PC-3 (cell line): Measurements from ENCODE around the gene RCHY1. TPM values are rescaled to one million over a fixed set of nuclear protein-coding genes. Genes with fewer than 3 reads are reported as not detected.

Experiments
- ATAC-seq: fragments of 200-7000 bp; cut with Tn5 transposase; 2 replicates; pipeline ENCODE4 v1.9.1; 2020; ENCODE audit warnings: mild to moderate bottlenecking, moderate library complexity
- BruUV-seq: library from RNA; stranded (reverse); fragments of 400-500 nt; replicated peaks from 2 replicates; lab custom pipeline; 2021; lab: Mats Ljungman, UMichigan
- CTCF ChIA-PET: fragments of 300-600 bp; sonication (Branson Sonifier 250); formaldehyde crosslinking; loops from one replicate; lab custom pipeline; 2022; ENCODE audit warnings: antibody characterized with exemption; lab: Charles Lee
- POLR2A ChIA-PET: fragments of 300-600 bp; sonication (Branson Sonifier 250); formaldehyde crosslinking; loops from one replicate; lab custom pipeline; 2022; ENCODE audit warnings: antibody characterized with exemption; ENCODE audit not compliant: unreplicated experiment; lab: Charles Lee
- DNase-seq: peaks from one replicate; pipeline ENCODE4 v3.0.0-alpha.2; 2015
- H2AFZ ChIP-seq: fragments of 300-600 bp; sonication (generic); 2 replicates; pipeline ENCODE4 v1.6.0; 2016; ENCODE audit warnings: antibody characterized with exemption, low read length
- H3F3A ChIP-seq: fragments of 300-600 bp; sonication (generic); one replicate; pipeline ENCODE4 v1.6.0; 2017; ENCODE audit warnings: antibody characterized with exemption, low read length, control low read depth, mild to moderate bottlenecking; ENCODE audit not compliant: unreplicated experiment
- H3K27ac ChIP-seq: fragments of 300-600 bp; sonication (generic); 2 replicates; pipeline ENCODE4 v1.5.1; 2016; ENCODE audit warnings: mild to moderate bottlenecking, low read length
- H3K27me3 ChIP-seq: fragments of 300-600 bp; sonication (generic); 2 replicates; pipeline ENCODE4 v1.6.1; 2016; ENCODE audit warnings: low read length, mixed read lengths
- H3K36me3 ChIP-seq: fragments of 300-600 bp; sonication (generic); 2 replicates; pipeline ENCODE4 v1.6.1; 2016; ENCODE audit warnings: low read depth, mixed run types, low read length, mixed read lengths
- H3K4me1 ChIP-seq: fragments of 300-600 bp; sonication (generic); 2 replicates; pipeline ENCODE4 v1.5.1; 2016; ENCODE audit warnings: low read length; ENCODE audit not compliant: insufficient read depth
- H3K4me2 ChIP-seq: fragments of 300-600 bp; sonication (generic); 2 replicates; pipeline ENCODE4 v1.6.0; 2016; ENCODE audit warnings: low read length
- H3K4me3 ChIP-seq: fragments of 300-600 bp; sonication (generic); 2 replicates; pipeline ENCODE4 v1.5.1; 2016; ENCODE audit warnings: mild to moderate bottlenecking, low read length, mixed read lengths
- H3K79me2 ChIP-seq: fragments of 300-600 bp; sonication (generic); 2 replicates; pipeline ENCODE4 v1.6.1; 2017; ENCODE audit warnings: low read length, mixed read lengths
- H3K9ac ChIP-seq: fragments of 300-600 bp; sonication (generic); 2 replicates; pipeline ENCODE4 v1.6.0; 2016; ENCODE audit warnings: mild to moderate bottlenecking, low read length
- H3K9me2 ChIP-seq: fragments of 300-600 bp; sonication (generic); replicated peaks from 2 replicates; pipeline ENCODE4 v1.6.1; 2016; ENCODE audit warnings: mixed run types, low read length, mixed read lengths
- H3K9me3 ChIP-seq: fragments of 300-600 bp; sonication (generic); 2 replicates; pipeline ENCODE4 v1.6.1; 2016; ENCODE audit warnings: low read length, mixed read lengths
- H4K20me1 ChIP-seq: fragments of 300-600 bp; sonication (generic); 2 replicates; pipeline ENCODE4 v1.6.1; 2016; ENCODE audit warnings: low read length, mixed read lengths
- CTCF ChIP-seq: fragments of 300-600 bp; sonication (generic); conservative IDR thresholded peaks from 2 replicates; pipeline ENCODE4 v1.5.1; 2017; ENCODE audit warnings: antibody characterized with exemption, low read depth, mild to moderate bottlenecking, low read length
- EZH2 ChIP-seq: fragments of 300-600 bp; sonication (generic); IDR thresholded peaks from one replicate; pipeline ENCODE4 v1.6.1; 2017; ENCODE audit warnings: antibody characterized with exemption, mild to moderate bottlenecking, low read length; ENCODE audit not compliant: unreplicated experiment
- EZH2phosphoT487 ChIP-seq: fragments of 300-600 bp; sonication (generic); IDR thresholded peaks from 2 replicates; pipeline ENCODE4 v1.6.1; 2018; ENCODE audit warnings: mild to moderate bottlenecking, antibody characterized with exemption, low read length, borderline replicate concordance
- intact Hi-C: fragments of 100-400 bp; cut with micrococcal nuclease; formaldehyde crosslinking; loops from 2 replicates; pipeline ENCODE4 v1.9.0; 2023
- total RNA-seq: library from RNA; depleted of rRNA; stranded (reverse); fragments of >200 nt; gene quantifications from 2 replicates; pipeline ENCODE4 v1.2.3, GENCODE V29; 2014

Gene RCHY1
- total RNA-seq, 1 experiment from 2014 or later, result 18.2 TPM

- Histone ChIP-seq H3K9me3 (no peaks in the 10 kb centered on the region), H3K79me2 (no peaks in the 10 kb centered on the region), H3K9ac (no peak overlapping the region), H3K36me3 (peaks cover 38% of the 10 kb centered on the region), H3K4me1 (no peaks in the 10 kb centered on the region), H4K20me1 (no peaks in the 10 kb centered on the region), H3K27me3 (no peaks in the 10 kb centered on the region), H3K9me2 (no peaks in the 10 kb centered on the region), H2AFZ (no peak overlapping the region), H3F3A (no peaks in the 10 kb centered on the region), H3K27ac (no peak overlapping the region), H3K4me3 (no peak overlapping the region), H3K4me2 (no peak overlapping the region)
- ATAC-seq (no peak), DNase-seq (no peak)
- no TSS peak for BruUV-seq
- TF ChIP-seq EZH2phosphoT487 (no peak), CTCF (no peak), EZH2 (no peak)
- intact Hi-C loops, result no loop called here
- ChIA-PET CTCF (no interaction called here), POLR2A (no interaction called here)
Observed at GRCh38 chr4:75527482-75527881, 13.3 kb upstream of the RCHY1 start.

DNA sequence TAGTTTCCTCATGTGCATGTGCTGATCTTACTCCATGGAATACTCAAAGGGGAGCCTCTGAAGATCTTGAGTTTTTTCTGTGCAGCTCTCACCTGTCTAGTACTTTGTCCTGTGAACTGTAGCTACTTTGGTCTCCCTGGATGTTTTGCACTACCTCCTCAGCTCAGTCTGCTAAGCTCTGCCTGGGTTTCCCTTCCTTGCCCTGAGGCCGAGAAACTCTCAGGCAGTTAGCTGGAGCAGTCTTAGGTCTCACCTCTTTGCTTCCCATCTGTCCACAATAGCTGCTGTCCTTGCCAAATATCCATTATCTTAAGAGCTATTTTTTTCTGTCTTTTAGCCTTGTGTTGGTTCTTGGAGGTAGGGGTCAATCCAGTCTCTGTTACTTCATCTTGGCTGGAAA, 11.7 kb upstream of the RCHY1 start:
- POLR2A ChIA-PET, result no interaction called here
- ATAC-seq, result no peak
- intact Hi-C loops, result no loop called here

More for the DNA sequence above, 11.7 kb upstream of the RCHY1 start:
- no peaks in the 10 kb centered on the region for H3K9me2 ChIP-seq
- CTCF ChIA-PET, result interaction anchor here (0.6 kb wide), 1 partner anchor 215 kb away, joined by 4 read pairs; no protein-coding TSS in a partner anchor
- H3K4me1 ChIP-seq, result no peaks in the 10 kb centered on the region
- peaks cover 30% of the 10 kb centered on the region; the same call in 1 of the 2 replicates for H3K36me3 ChIP-seq
- no peak overlapping the region for H3K4me3 ChIP-seq
- no TSS peak for BruUV-seq
- no peak overlapping the region for H3K9ac ChIP-seq
- no peaks in the 10 kb centered on the region for H3F3A ChIP-seq
- no peak overlapping the region for H2AFZ ChIP-seq
- H3K79me2 ChIP-seq, result no peaks in the 10 kb centered on the region
- DNase-seq, result no peak
- no peaks in the 10 kb centered on the region for H3K27me3 ChIP-seq
- H3K4me2 ChIP-seq, result no peak overlapping the region
- no peak overlapping the region for H3K27ac ChIP-seq
- TF ChIP-seq EZH2phosphoT487 (no peak), CTCF (no peak), EZH2 (no peak)
- H4K20me1 ChIP-seq, result no peaks in the 10 kb centered on the region
- H3K9me3 ChIP-seq, result no peaks in the 10 kb centered on the region
